OCI-LY7 (cell line): ENCODE data around the gene KNDC1.

Experiments
- CTCF ChIP-seq: fragments of 200-600 bp; sonication (generic); conservative IDR thresholded peaks from 2 replicates; pipeline ENCODE4 v1.5.1; 2014; ENCODE audit warnings: mild to moderate bottlenecking, antibody characterized with exemption, low read length, moderate library complexity, mixed read lengths
- EZH2phosphoT487 ChIP-seq: fragments of 200-600 bp; sonication (generic); IDR thresholded peaks from 2 replicates; pipeline ENCODE4 v1.6.1; 2018; ENCODE audit warnings: low read depth, borderline replicate concordance, mild to moderate bottlenecking, mixed run types, antibody characterized with exemption, low read length, moderate library complexity, mixed read lengths

GRCh38 chr10:133236401-133237240, 76.6 kb downstream of the KNDC1 start:
- TF ChIP-seq CTCF (no peak), EZH2phosphoT487 (no peak)
